GM23248 (cell line): ENCODE data around the gene ITIH4. TPM values are rescaled to one million over a fixed set of nuclear protein-coding genes. Genes with fewer than 3 reads are reported as not detected.

Experiments used
- DNase-seq: peaks from one replicate; pipeline ENCODE4 v3.0.0-alpha.2; 2015
- H2AFZ ChIP-seq: fragments of 200-600 bp; sonication (generic); 2 replicates; pipeline ENCODE4 v1.6.1; 2016; ENCODE audit warnings: antibody characterized with exemption
- H3F3A ChIP-seq: fragments of 200-600 bp; sonication (generic); 2 replicates; pipeline ENCODE4 v1.6.1; 2016; ENCODE audit warnings: mild to moderate bottlenecking, antibody characterized with exemption, mixed run types; ENCODE audit not compliant: insufficient read depth
- H3K27ac ChIP-seq: fragments of 200-600 bp; sonication (generic); 2 replicates; pipeline ENCODE4 v1.5.1; 2016; ENCODE audit warnings: mild to moderate bottlenecking
- H3K27me3 ChIP-seq: fragments of 200-600 bp; sonication (generic); replicated peaks from 2 replicates; pipeline ENCODE4 v1.6.1; 2016; ENCODE audit warnings: mild to moderate bottlenecking; ENCODE audit not compliant: insufficient read depth
- H3K36me3 ChIP-seq: fragments of 200-600 bp; sonication (generic); 2 replicates; pipeline ENCODE4 v1.6.1; 2016; ENCODE audit warnings: low read depth, mild to moderate bottlenecking
- H3K4me1 ChIP-seq: fragments of 200-600 bp; sonication (generic); 2 replicates; pipeline ENCODE4 v1.6.1; 2016; ENCODE audit warnings: mild to moderate bottlenecking; ENCODE audit not compliant: insufficient read depth
- H3K4me2 ChIP-seq: fragments of 200-600 bp; sonication (generic); one replicate; pipeline ENCODE4 v1.6.1; 2016; ENCODE audit warnings: mild to moderate bottlenecking; ENCODE audit not compliant: unreplicated experiment
- H3K4me3 ChIP-seq: fragments of 200-600 bp; sonication (generic); 2 replicates; pipeline ENCODE4 v1.5.1; 2016; ENCODE audit warnings: mild to moderate bottlenecking
- H3K79me2 ChIP-seq: fragments of 200-600 bp; sonication (generic); 2 replicates; pipeline ENCODE4 v1.6.1; 2016; ENCODE audit warnings: mild to moderate bottlenecking; ENCODE audit not compliant: insufficient read depth
- H3K9ac ChIP-seq: fragments of 200-600 bp; sonication (generic); 2 replicates; pipeline ENCODE4 v1.6.1; 2016; ENCODE audit warnings: mild to moderate bottlenecking
- H3K9me2 ChIP-seq: fragments of 200-600 bp; sonication (generic); 2 replicates; pipeline ENCODE4 v1.6.1; 2016; ENCODE audit warnings: mixed run types, mild to moderate bottlenecking, moderate library complexity; ENCODE audit not compliant: insufficient read depth
- H3K9me3 ChIP-seq: fragments of 200-600 bp; sonication (generic); one replicate; pipeline ENCODE4 v1.6.1; 2017; ENCODE audit warnings: low read depth
- H4K20me1 ChIP-seq: fragments of 200-600 bp; sonication (generic); 2 replicates; pipeline ENCODE4 v1.6.0; 2016; ENCODE audit not compliant: insufficient read depth
- EZH2 ChIP-seq: fragments of 200-600 bp; sonication (generic); IDR thresholded peaks from 2 replicates; pipeline ENCODE4 v1.6.1; 2018; ENCODE audit warnings: antibody characterized with exemption, mild to moderate bottlenecking; ENCODE audit not compliant: insufficient read depth, poor library complexity, severe bottlenecking
- EZH2phosphoT487 ChIP-seq: fragments of 200-600 bp; sonication (generic); IDR thresholded peaks from 2 replicates; pipeline ENCODE4 v1.6.1; 2018; ENCODE audit warnings: antibody characterized with exemption, moderate library complexity, mild to moderate bottlenecking, low read depth; ENCODE audit not compliant: insufficient read depth
- WGBS, 2 experiments: methylation state at CpG; one replicate each; pipeline ENCODE4 v1.1.6; 2015 to 2017; ENCODE audit warnings: low lambda C conversion rate in 2 of 2, low coverage in 1 of 2; ENCODE audit errors: missing lambda C conversion rate in 2 of 2; 5-methylcytosine and 5-hydroxymethylcytosine counted together
- in situ Hi-C: fragments of 300-500 bp; cut with MboI; formaldehyde crosslinking; loops from 2 replicates; pipeline ENCODE4 v1.15.0; 2020
- polyA plus RNA-seq: library from polyadenylated mRNA; unstranded; fragments of >200 nt; fragmentation: Nextera tagmentation; extraction: Ambion mirVana; gene quantifications from 2 replicates; pipeline ENCODE4 v1.2.1, GENCODE V29; 2016
- total RNA-seq: library from RNA; depleted of rRNA; stranded (reverse); fragments of >200 nt; shearing (Covaris generic); gene quantifications from 2 replicates; pipeline ENCODE4 v1.2.3, GENCODE V29; 2014

Gene ITIH4
- total and polyA plus RNA-seq, 2 experiments from 2014 or later: 0.11 TPM; not detected in 1

DNA sequence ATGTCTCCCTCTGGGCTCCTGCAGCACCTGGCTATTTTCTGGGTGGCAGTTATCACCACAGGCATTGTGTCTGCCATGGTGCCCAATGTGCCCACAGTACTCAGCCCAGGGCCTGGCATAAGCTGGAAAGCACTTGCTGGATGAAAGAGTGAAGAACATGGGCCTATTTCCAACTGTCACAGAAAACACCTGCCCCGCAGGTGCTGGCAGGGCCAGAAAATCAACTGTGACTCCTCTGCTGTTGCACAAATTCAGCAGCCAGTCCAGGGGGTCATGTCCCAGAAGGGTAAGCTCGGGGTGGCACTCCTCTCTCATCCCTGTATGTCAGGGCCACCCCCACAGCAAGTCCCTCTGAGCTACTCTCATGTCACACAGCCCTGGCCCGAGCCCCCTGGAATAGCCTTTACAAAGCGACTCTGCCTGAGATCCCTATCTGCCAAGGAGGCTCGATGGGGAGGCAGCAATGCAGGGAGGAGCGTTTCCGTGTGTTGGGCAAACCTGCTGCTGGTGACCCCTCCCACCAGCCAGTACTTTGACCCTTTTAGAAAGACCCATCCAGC, 18.9 kb downstream of the ITIH4 start:
- no peaks in the 10 kb centered on the region for H3K27me3 ChIP-seq
- no peak overlapping the region for H3K4me2 ChIP-seq
- DNase-seq: no peak
- H3K36me3 ChIP-seq: no peaks in the 10 kb centered on the region
- H3K4me3 ChIP-seq: no peak overlapping the region
- H3K9me3 ChIP-seq: no peaks in the 10 kb centered on the region
- H3K9ac ChIP-seq: no peak overlapping the region
- no peaks in the 10 kb centered on the region for H4K20me1 ChIP-seq
- no peaks in the 10 kb centered on the region for H3K4me1 ChIP-seq
- H3K79me2 ChIP-seq: no peaks in the 10 kb centered on the region
- in situ Hi-C loops: no loop called here
- no peaks in the 10 kb centered on the region for H3F3A ChIP-seq
- TF ChIP-seq EZH2: no peak
- WGBS, 2 experiments: 41 to 58% methylated on average over 7 of the region's 7 CpGs
- H2AFZ ChIP-seq: no peak overlapping the region
- H3K27ac ChIP-seq: no peak overlapping the region
- no peaks in the 10 kb centered on the region for H3K9me2 ChIP-seq

DNA sequence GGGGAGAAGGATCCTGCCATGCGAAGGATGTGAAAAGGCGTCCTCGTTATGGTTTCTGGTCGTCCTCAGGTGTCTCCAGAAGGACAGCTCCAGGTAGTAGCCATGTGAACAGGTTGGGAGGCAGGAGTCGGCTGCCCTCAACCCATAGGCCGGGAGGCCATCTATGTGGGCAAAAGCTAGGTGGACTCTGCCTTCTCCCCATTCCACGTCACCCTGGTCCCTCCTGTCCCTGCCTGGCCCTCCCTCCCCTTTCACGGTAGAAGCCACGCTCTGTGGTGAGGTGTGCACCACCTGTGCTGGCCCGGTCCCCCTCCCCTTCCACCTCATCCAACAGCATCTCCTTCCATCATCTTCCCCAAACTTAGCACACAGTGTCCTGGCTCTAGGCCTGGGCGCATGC, 19.5 kb downstream of the ITIH4 start:
- no peaks in the 10 kb centered on the region for H3K9me2 ChIP-seq
- no peak for TF ChIP-seq EZH2phosphoT487
- no peak for TF ChIP-seq EZH2
- H3K4me2 ChIP-seq: no peak overlapping the region
- DNase-seq: no peak
- 76 to 82% methylated on average over 11 of the region's 11 CpGs for WGBS, 2 experiments
- H3K4me3 ChIP-seq: no peak overlapping the region
- no peaks in the 10 kb centered on the region for H3K36me3 ChIP-seq
- no peak overlapping the region for H2AFZ ChIP-seq
- no peaks in the 10 kb centered on the region for H3K27me3 ChIP-seq
- H3K27ac ChIP-seq: no peak overlapping the region
- H3F3A ChIP-seq: no peaks in the 10 kb centered on the region
- in situ Hi-C loops: no loop called here
- no peak overlapping the region for H3K9ac ChIP-seq
- no peaks in the 10 kb centered on the region for H3K79me2 ChIP-seq
- no peaks in the 10 kb centered on the region for H4K20me1 ChIP-seq
- no peaks in the 10 kb centered on the region for H3K9me3 ChIP-seq
- H3K4me1 ChIP-seq: no peaks in the 10 kb centered on the region

DNA sequence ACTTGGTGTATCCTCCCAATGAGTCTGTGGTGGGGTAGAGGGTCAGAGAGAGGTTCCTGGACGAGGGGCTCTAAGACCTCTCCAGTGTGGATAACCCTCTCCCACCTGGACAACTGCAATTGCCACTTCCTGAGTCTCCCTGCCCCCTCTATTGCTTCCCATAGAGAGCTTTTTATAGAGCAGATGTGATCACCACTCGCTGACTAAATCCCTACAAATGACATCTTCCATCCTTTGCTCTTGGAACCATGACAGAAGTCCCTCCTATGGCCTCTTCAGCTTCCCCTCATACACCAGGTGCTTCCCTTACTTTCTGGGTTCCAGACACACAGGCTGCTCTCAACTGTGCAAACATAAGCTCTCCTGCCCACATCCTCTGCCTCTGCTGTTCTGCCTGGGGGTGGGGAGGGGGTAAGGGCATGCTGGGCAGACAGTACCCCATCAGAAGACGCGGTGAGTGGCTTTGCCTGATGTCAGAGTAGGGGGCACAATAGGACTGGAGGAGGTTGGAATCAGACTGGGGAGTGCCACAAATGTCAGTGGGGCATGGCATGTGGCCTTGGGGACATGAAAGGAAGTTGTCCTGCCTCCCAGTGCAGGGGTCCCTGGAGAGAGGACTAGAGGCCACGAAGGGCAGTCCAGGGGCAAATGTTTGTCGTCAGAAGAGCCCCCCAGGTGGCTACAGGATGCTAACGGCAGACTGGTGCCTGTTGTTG, 20.7 kb downstream of the ITIH4 start:
- H2AFZ ChIP-seq: no peak overlapping the region
- TF ChIP-seq EZH2: no peak
- no peak for TF ChIP-seq EZH2phosphoT487
- no peaks in the 10 kb centered on the region for H3K36me3 ChIP-seq
- H3K9ac ChIP-seq: no peak overlapping the region
- 41 to 43% methylated on average over 7 of the region's 7 CpGs for WGBS, 2 experiments
- no peaks in the 10 kb centered on the region for H3K79me2 ChIP-seq
- H3K4me3 ChIP-seq: no peak overlapping the region
- no peaks in the 10 kb centered on the region for H3K9me3 ChIP-seq
- no peak for DNase-seq
- no peaks in the 10 kb centered on the region for H3K27me3 ChIP-seq
- H3F3A ChIP-seq: no peaks in the 10 kb centered on the region
- H4K20me1 ChIP-seq: no peaks in the 10 kb centered on the region
- no peaks in the 10 kb centered on the region for H3K4me1 ChIP-seq
- no peaks in the 10 kb centered on the region for H3K9me2 ChIP-seq
- in situ Hi-C loops: no loop called here
- no peak overlapping the region for H3K4me2 ChIP-seq
- H3K27ac ChIP-seq: no peak overlapping the region

DNA sequence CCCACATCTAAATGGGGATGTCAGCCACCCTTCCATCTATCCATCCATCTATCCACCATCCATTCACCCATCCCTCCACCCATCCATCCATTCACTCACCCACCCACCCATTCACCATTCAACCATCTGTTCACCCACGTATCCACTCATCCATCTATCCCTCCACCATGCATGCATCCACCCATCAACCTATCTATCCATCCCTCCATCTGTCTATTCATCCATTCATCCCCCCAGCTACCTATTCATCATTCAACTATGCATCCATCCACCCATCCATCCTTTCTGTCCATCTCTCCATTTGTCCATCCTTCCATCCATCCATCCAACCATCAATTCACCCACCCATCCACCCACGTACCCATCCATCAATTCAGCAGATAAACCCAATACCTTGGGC, 21.3 kb downstream of the ITIH4 start:
- TF ChIP-seq EZH2phosphoT487: no peak
- Histone ChIP-seq H3F3A (no peaks in the 10 kb centered on the region), H3K27ac (no peak overlapping the region), H4K20me1 (no peaks in the 10 kb centered on the region), H3K4me2 (no peak overlapping the region), H3K9ac (no peak overlapping the region), H3K4me3 (no peak overlapping the region), H3K36me3 (no peaks in the 10 kb centered on the region), H3K27me3 (no peaks in the 10 kb centered on the region), H3K9me3 (no peaks in the 10 kb centered on the region), H3K9me2 (no peaks in the 10 kb centered on the region), H2AFZ (no peak overlapping the region), H3K4me1 (no peaks in the 10 kb centered on the region), H3K79me2 (no peaks in the 10 kb centered on the region)
- no peak for DNase-seq
- in situ Hi-C loops: no loop called here
- 23 to 25% methylated on average over 2 of the region's 2 CpGs for WGBS, 2 experiments
